ENCODE data around the gene SLC22A7. TPM values are rescaled to one million over a fixed set of nuclear protein-coding genes. Genes with fewer than 3 reads are reported as not detected.

The SLC22A7 gene
- total and polyA plus RNA-seq, 7 experiments from 2014 or later = not detected

DNA sequence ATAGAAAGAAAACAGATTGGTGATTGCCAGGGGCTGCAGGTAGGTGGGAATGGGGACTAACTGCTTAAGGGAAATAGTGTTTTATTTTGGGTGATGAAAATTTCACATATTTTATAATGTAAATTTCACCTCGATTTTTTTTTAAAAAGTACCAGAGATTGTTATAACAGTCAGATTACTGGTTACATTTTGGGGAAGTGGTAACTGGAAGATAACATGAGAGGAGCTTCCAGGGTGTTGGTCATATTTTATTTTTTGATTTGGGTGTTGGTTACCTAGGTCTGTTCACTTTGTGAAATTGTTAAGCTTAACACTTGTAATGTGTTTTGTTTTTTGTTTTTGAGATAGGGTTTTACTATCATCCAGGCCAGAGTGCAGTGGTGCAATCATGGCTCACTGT is 27.8 kb downstream of the SLC22A7 start:
- H3K27me3 ChIP-seq (ENCODE audit: control insufficient read depth in 2 of 2, insufficient read depth in 2 of 2, low read length in 2 of 2) = no peaks in the 10 kb centered on the region
- Mint-ChIP-seq H3K36me3 (peaks cover 0 to 35% (median 23%) of the 10 kb centered on the region in 5 donors), H3K4me1 (peaks cover 0 to under 1% (median 0%) of the 10 kb centered on the region in 7 donors), H3K27ac (no peak overlapping the region), H3K9me3 (no peaks in the 10 kb centered on the region), H3K4me3 (no peak overlapping the region), H3K27me3 (peaks cover 0 to 9% (median 0%) of the 10 kb centered on the region in 5 donors)
- intact Hi-C loops (cut with micrococcal nuclease) = no loop called here
- H3K4me1 ChIP-seq (ENCODE audit: control insufficient read depth in 2 of 2, insufficient read depth in 2 of 2, low read length in 2 of 2) = no peaks in the 10 kb centered on the region
- H3K9me3 ChIP-seq (ENCODE audit: control insufficient read depth in 2 of 3, low read length in 3 of 3) = no peaks in the 10 kb centered on the region
- no peaks in the 10 kb centered on the region for H3K36me3 ChIP-seq (ENCODE audit: control insufficient read depth in 2 of 3, insufficient read depth in 3 of 3, low read length in 3 of 3)
- ChIA-PET POLR2A (no interaction called here), CTCF (no interaction called here)
- H3K27ac ChIP-seq (ENCODE audit: low read depth, low read length) = no peak overlapping the region
- ATAC-seq (no peak), DNase-seq (no peak)
- H3K4me3 ChIP-seq (ENCODE audit: low read length) = no peak overlapping the region

DNA sequence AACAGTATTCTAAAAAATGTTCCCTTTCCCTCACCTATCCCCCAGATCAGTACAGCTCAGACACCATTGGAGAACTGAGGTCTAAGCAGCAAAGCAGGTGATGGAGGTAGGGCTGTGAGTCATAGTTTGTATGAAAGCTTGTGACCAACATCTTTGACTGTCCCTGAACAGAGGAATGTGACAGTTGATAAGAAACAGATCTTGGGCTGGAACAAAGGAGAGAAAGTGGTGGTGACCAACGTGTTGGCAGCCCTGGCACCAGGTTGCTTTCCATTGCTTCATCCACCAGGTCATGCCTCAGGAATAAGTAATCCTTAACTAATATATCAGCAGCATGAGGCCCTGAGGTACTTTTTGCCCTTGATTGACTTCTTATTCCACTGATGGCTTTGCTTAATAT is 30.5 kb downstream of the SLC22A7 start:
- Mint-ChIP-seq H3K27me3 (peaks cover 0 to 3% (median 0%) of the 10 kb centered on the region in 5 donors), H3K4me1 (peaks cover 10 to 21% (median 15%) of the 10 kb centered on the region in 7 donors), H3K4me3 (no peak overlapping the region), H3K27ac (no peak overlapping the region), H3K36me3 (peaks cover 0 to 31% (median 20%) of the 10 kb centered on the region in 5 donors), H3K9me3 (no peaks in the 10 kb centered on the region)
- no peaks in the 10 kb centered on the region for H3K27me3 ChIP-seq (ENCODE audit: control insufficient read depth in 2 of 2, insufficient read depth in 2 of 2, low read length in 2 of 2)
- H3K36me3 ChIP-seq (ENCODE audit: control insufficient read depth in 2 of 3, insufficient read depth in 3 of 3, low read length in 3 of 3) = no peaks in the 10 kb centered on the region
- ChIA-PET CTCF (no interaction called here), POLR2A (no interaction called here)
- H3K9me3 ChIP-seq (ENCODE audit: control insufficient read depth in 2 of 3, low read length in 3 of 3) = no peaks in the 10 kb centered on the region
- peaks cover 0 to 15% of the 10 kb centered on the region in 2 donors for H3K4me1 ChIP-seq (ENCODE audit: control insufficient read depth in 2 of 2, insufficient read depth in 2 of 2, low read length in 2 of 2)
- no peak for DNase-seq
- no peak overlapping the region for H3K27ac ChIP-seq (ENCODE audit: low read depth, low read length)
- no peak for ATAC-seq
- intact Hi-C loops (cut with micrococcal nuclease) = no loop called here
- H3K4me3 ChIP-seq (ENCODE audit: low read length) = no peak overlapping the region

DNA sequence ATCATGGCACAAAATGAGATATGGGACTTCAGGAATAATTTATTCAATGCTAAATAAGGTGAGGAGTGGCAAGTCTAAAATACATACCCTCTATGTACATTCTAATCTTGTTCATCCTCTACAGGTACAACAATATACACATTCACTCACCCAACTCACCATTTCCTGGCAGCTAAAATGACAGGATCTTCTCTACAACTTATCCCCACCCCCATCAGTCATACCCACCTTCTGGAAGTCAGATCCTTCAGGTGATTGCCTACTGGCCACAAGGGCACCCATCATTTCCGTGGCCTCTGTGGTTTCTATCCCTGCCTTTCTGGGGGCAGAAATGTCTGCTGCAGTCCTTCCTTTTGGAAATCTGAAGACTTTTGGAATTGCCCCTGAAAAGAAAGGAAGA is 33.4 kb downstream of the SLC22A7 start:
- peak overlapping the region in 8 of 9 donors; percentile 2 to 79 (median 74) for H3K27ac Mint-ChIP-seq
- peaks cover 0 to 15% of the 10 kb centered on the region in 2 donors for H3K4me1 ChIP-seq (ENCODE audit: control insufficient read depth in 2 of 2, insufficient read depth in 2 of 2, low read length in 2 of 2)

DNA sequence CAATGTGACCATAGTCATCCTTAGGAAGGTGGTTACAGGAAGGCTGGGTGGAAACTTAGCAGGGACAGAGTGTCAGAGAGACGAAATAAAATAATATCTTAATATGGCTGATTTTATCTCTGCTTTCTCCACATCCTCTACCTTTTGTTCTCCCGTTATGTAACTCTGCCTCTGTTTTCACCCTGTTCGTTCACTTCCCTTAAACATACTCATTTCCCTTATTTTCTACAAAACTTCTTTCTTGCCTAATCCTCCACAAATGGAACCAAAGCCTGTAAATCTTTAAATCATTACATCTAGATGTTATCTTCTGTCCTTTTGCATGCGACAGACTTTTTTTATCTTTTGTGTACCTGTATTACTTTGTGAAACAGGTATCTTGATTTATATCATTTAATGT is 33.8 kb downstream of the SLC22A7 start:
- Histone ChIP-seq H3K4me3 (ENCODE audit: low read length) (no peak overlapping the region), H3K9me3 (ENCODE audit: control insufficient read depth in 2 of 3, low read length in 3 of 3) (no peaks in the 10 kb centered on the region), H3K27me3 (ENCODE audit: control insufficient read depth in 2 of 2, insufficient read depth in 2 of 2, low read length in 2 of 2) (no peaks in the 10 kb centered on the region), H3K36me3 (ENCODE audit: control insufficient read depth in 2 of 3, insufficient read depth in 3 of 3, low read length in 3 of 3) (peaks cover 0 to 6% (median 0%) of the 10 kb centered on the region in 3 experiments), H3K4me1 (ENCODE audit: control insufficient read depth in 2 of 2, insufficient read depth in 2 of 2, low read length in 2 of 2) (peaks cover 0 to 15% of the 10 kb centered on the region in 2 donors), H3K27ac (ENCODE audit: low read depth, low read length) (no peak overlapping the region)
- ChIA-PET CTCF (no interaction called here), POLR2A (interaction anchor here (0.5 kb wide), 1 partner anchor 165 kb away, joined by 3 read pairs; no protein-coding TSS in a partner anchor)
- peak overlapping the region in 9 of 10 donors; percentile 1 to 62 (median 14) for H3K4me3 Mint-ChIP-seq
- intact Hi-C loops (cut with micrococcal nuclease) = loop anchor here in 1 of 2 donors (10.0 kb wide), 1 partner anchor 67 kb away; no protein-coding TSS in a partner anchor
- peaks cover 0 to 25% (median 15%) of the 10 kb centered on the region in 5 donors for H3K36me3 Mint-ChIP-seq
- H3K4me1 Mint-ChIP-seq = peaks cover 10 to 29% (median 22%) of the 10 kb centered on the region in 7 donors
- ATAC-seq (no peak), DNase-seq (peak in 1 of 9 donors; percentile 14)
- H3K27me3 Mint-ChIP-seq = peaks cover 0 to 3% (median 0%) of the 10 kb centered on the region in 5 donors
- H3K27ac Mint-ChIP-seq = peak overlapping the region in 8 of 9 donors; percentile 0 to 79 (median 74)
- no peaks in the 10 kb centered on the region for H3K9me3 Mint-ChIP-seq

More for the DNA sequence above, 33.4 kb downstream of the SLC22A7 start:
- CTCF ChIA-PET = no interaction called here
- no peak overlapping the region for H3K27ac ChIP-seq (ENCODE audit: low read depth, low read length)
- ATAC-seq (no peak), DNase-seq (peak in 2 of 9 donors; percentile 7)
- peak overlapping the region in 8 of 10 donors; percentile 1 to 62 (median 15) for H3K4me3 Mint-ChIP-seq
- peaks cover 0 to 3% (median 0%) of the 10 kb centered on the region in 5 donors for H3K27me3 Mint-ChIP-seq
- peaks cover 0 to 3% (median 0%) of the 10 kb centered on the region in 3 experiments for H3K36me3 ChIP-seq (ENCODE audit: control insufficient read depth in 2 of 3, insufficient read depth in 3 of 3, low read length in 3 of 3)
- no peak overlapping the region for H3K4me3 ChIP-seq (ENCODE audit: low read length)
- peaks cover 0 to 22% (median 15%) of the 10 kb centered on the region in 5 donors for H3K36me3 Mint-ChIP-seq
- H3K9me3 Mint-ChIP-seq = no peaks in the 10 kb centered on the region
- no peaks in the 10 kb centered on the region for H3K27me3 ChIP-seq (ENCODE audit: control insufficient read depth in 2 of 2, insufficient read depth in 2 of 2, low read length in 2 of 2)
- no peaks in the 10 kb centered on the region for H3K9me3 ChIP-seq (ENCODE audit: control insufficient read depth in 2 of 3, low read length in 3 of 3)
- POLR2A ChIA-PET = interaction anchor here (0.5 to 1.1 kb wide), 2 partner anchors 65 to 164 kb away, joined by 3 read pairs; no protein-coding TSS in a partner anchor
- H3K4me1 Mint-ChIP-seq = peaks cover 10 to 29% (median 22%) of the 10 kb centered on the region in 7 donors
- intact Hi-C loops (cut with micrococcal nuclease) = loop anchor here in 1 of 2 donors (10.0 kb wide), 1 partner anchor 67 kb away; no protein-coding TSS in a partner anchor

- H3K9me3 Mint-ChIP-seq = no peaks in the 10 kb centered on the region
- H3K36me3 Mint-ChIP-seq = peaks cover 0 to 31% (median 14%) of the 10 kb centered on the region in 5 donors
- peaks cover 10 to 38% (median 22%) of the 10 kb centered on the region in 7 donors for H3K4me1 Mint-ChIP-seq
- ATAC-seq (no peak), DNase-seq (peak in 1 of 9 donors; percentile 24)
- no peak overlapping the region for H3K4me3 ChIP-seq (ENCODE audit: low read length)
- ChIA-PET CTCF (interaction anchor here (0.5 to 1.0 kb wide), 6 partner anchors 14 to 826 kb away, joined by 3 to 4 read pairs (median 3); partner anchors contain the start of gene CRIP3), POLR2A (interaction anchor here (0.9 to 1.2 kb wide), 2 partner anchors 31 to 160 kb away, joined by 3 read pairs; no protein-coding TSS in a partner anchor)
- H3K9me3 ChIP-seq (ENCODE audit: control insufficient read depth in 2 of 3, low read length in 3 of 3) = no peaks in the 10 kb centered on the region
- peaks cover 0 to 15% of the 10 kb centered on the region in 2 donors for H3K4me1 ChIP-seq (ENCODE audit: control insufficient read depth in 2 of 2, insufficient read depth in 2 of 2, low read length in 2 of 2)
- intact Hi-C loops (cut with micrococcal nuclease) = loop anchor here (1.0 to 10.0 kb wide), 5 partner anchors 26 to 434 kb away; partner anchors contain the start of gene CRIP3 (in 1 of the 2)
- H3K27me3 Mint-ChIP-seq = peaks cover 0 to 3% (median 0%) of the 10 kb centered on the region in 5 donors
- H3K36me3 ChIP-seq (ENCODE audit: control insufficient read depth in 2 of 3, insufficient read depth in 3 of 3, low read length in 3 of 3) = peaks cover 0 to 32% (median under 1%) of the 10 kb centered on the region in 3 experiments
- H3K4me3 Mint-ChIP-seq = no peak overlapping the region
- H3K27ac ChIP-seq (ENCODE audit: low read depth, low read length) = no peak overlapping the region
- peak overlapping the region in 5 of 9 donors; percentile 8 to 65 (median 32) for H3K27ac Mint-ChIP-seq
- no peaks in the 10 kb centered on the region for H3K27me3 ChIP-seq (ENCODE audit: control insufficient read depth in 2 of 2, insufficient read depth in 2 of 2, low read length in 2 of 2)
These were observed 36.5 kb downstream of the SLC22A7 start for GRCh38 chr6:43334466-43335095.

DNA sequence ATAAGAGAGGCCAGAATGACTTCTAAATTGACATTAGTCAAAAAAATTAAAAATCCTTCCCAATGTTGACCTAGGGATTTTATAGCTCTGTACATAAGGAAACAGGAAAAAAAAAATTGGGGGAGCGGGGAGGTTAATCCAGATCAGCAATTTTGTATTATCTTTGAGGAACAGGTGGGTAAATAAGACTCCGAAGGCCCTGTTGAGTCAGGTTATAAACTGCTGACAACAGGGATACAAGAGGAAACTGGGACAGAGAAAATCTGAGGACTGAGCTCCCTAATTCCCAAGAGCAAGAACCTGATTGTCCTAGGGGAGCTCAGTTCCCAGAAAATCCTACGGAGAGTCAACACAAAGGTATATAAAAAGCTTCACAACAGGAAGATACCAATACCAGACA is 37.4 kb downstream of the SLC22A7 start:
- Histone ChIP-seq H3K4me3 (ENCODE audit: low read length) (no peak overlapping the region), H3K9me3 (ENCODE audit: control insufficient read depth in 2 of 3, low read length in 3 of 3) (no peaks in the 10 kb centered on the region), H3K36me3 (ENCODE audit: control insufficient read depth in 2 of 3, insufficient read depth in 3 of 3, low read length in 3 of 3) (peaks cover 3 to 41% (median 5%) of the 10 kb centered on the region in 3 experiments), H3K27ac (ENCODE audit: low read depth, low read length) (no peak overlapping the region), H3K27me3 (ENCODE audit: control insufficient read depth in 2 of 2, insufficient read depth in 2 of 2, low read length in 2 of 2) (no peaks in the 10 kb centered on the region), H3K4me1 (ENCODE audit: control insufficient read depth in 2 of 2, insufficient read depth in 2 of 2, low read length in 2 of 2) (peaks cover 0 to 15% of the 10 kb centered on the region in 2 donors)
- Mint-ChIP-seq H3K27ac (peak overlapping the region in 3 of 9 donors; percentile 32 to 53 (median 36)), H3K4me3 (no peak overlapping the region), H3K36me3 (peaks cover 4 to 37% (median 21%) of the 10 kb centered on the region in 5 donors), H3K9me3 (no peaks in the 10 kb centered on the region), H3K4me1 (peaks cover 10 to 38% (median 22%) of the 10 kb centered on the region in 7 donors), H3K27me3 (peaks cover 0 to 3% (median 0%) of the 10 kb centered on the region in 5 donors)
- intact Hi-C loops (cut with micrococcal nuclease) = loop anchor here (2.0 to 10.0 kb wide), 2 partner anchors 71 to 435 kb away; no protein-coding TSS in a partner anchor
- ChIA-PET POLR2A (interaction anchor here (0.9 kb wide), 1 partner anchor 159 kb away, joined by 3 read pairs; no protein-coding TSS in a partner anchor), CTCF (interaction anchor here (0.7 kb wide), 2 partner anchors 33 to 192 kb away, joined by 3 read pairs; no protein-coding TSS in a partner anchor)
- no peak for DNase-seq
- ATAC-seq = no peak
